IMR-90 (cell line): ENCODE results near the gene SEMA3E. TPM values are rescaled to one million over a fixed set of nuclear protein-coding genes. Genes with fewer than 3 reads are reported as not detected.

Source experiments
- ATAC-seq: fragments of 200-7000 bp; cut with Tn5 transposase; 2 replicates; pipeline ENCODE4 v1.9.1; 2020; ENCODE audit warnings: low read depth, mild to moderate bottlenecking, moderate library complexity
- BruUV-seq: library from RNA; stranded (reverse); fragments of 400-500 nt; replicated peaks from 2 replicates; lab custom pipeline; 2021; lab: Mats Ljungman, UMichigan
- CTCF ChIA-PET: fragments of 300-600 bp; formaldehyde crosslinking; extraction: SDS; loops from one replicate; lab custom pipeline; 2021; ENCODE audit warnings: antibody characterized with exemption; lab: Yijun Ruan, JAX
- POLR2A ChIA-PET: fragments of 300-600 bp; sonication (Branson Sonifier 250); formaldehyde crosslinking; loops from one replicate; lab custom pipeline; 2022; ENCODE audit warnings: antibody characterized with exemption; ENCODE audit not compliant: unreplicated experiment; lab: Charles Lee
- DNase-seq: peaks from one replicate; pipeline ENCODE4 v3.0.0; 2013
- H2AFZ ChIP-seq: replicated peaks from 2 replicates; pipeline ENCODE3; 2013; ENCODE audit warnings: low read length, mild to moderate bottlenecking; ENCODE audit not compliant: poor library complexity
- H2AK5ac ChIP-seq: 2 replicates; pipeline ENCODE4 v1.6.1; 2013; ENCODE audit warnings: low read depth, low read length, inconsistent platforms
- H2AK9ac ChIP-seq: replicated peaks from 2 replicates; pipeline ENCODE3; 2013; ENCODE audit warnings: mild to moderate bottlenecking, low read depth, low read length, moderate library complexity; ENCODE audit not compliant: poor library complexity
- H2BK120ac ChIP-seq: 2 replicates; pipeline ENCODE4 v1.6.1; 2013; ENCODE audit warnings: low read depth, low read length, inconsistent platforms
- H2BK15ac ChIP-seq: 3 replicates; pipeline ENCODE4 v1.6.1; 2013; ENCODE audit warnings: low read depth, low read length, inconsistent platforms
- H2BK20ac ChIP-seq: 2 replicates; pipeline ENCODE4 v1.6.1; 2013; ENCODE audit warnings: low read depth, mild to moderate bottlenecking, inconsistent platforms, low read length, moderate library complexity
- H2BK5ac ChIP-seq: 2 replicates; pipeline ENCODE4 v1.6.1; 2013; ENCODE audit warnings: mild to moderate bottlenecking, low read depth, low read length, inconsistent platforms; ENCODE audit not compliant: poor library complexity, severe bottlenecking
- H3K14ac ChIP-seq: replicated peaks from 2 replicates; pipeline ENCODE4 v1.6.1; 2013; ENCODE audit warnings: low read depth, low read length, inconsistent platforms
- H3K18ac ChIP-seq: 2 replicates; pipeline ENCODE4 v1.6.1; 2013; ENCODE audit warnings: low read depth, low read length, control low read depth
- H3K23ac ChIP-seq: 2 replicates; pipeline ENCODE4 v1.6.1; 2013; ENCODE audit warnings: low read depth, low read length, inconsistent platforms
- H3K27ac ChIP-seq: 2 replicates; pipeline ENCODE4 v1.5.1; 2013; ENCODE audit warnings: mild to moderate bottlenecking, control low read depth, low read length; ENCODE audit not compliant: insufficient read depth
- H3K27me3 ChIP-seq: 2 replicates; pipeline ENCODE4 v1.6.1; 2013; ENCODE audit warnings: low read length; ENCODE audit not compliant: control insufficient read depth, insufficient read depth
- H3K36me3 ChIP-seq: 2 replicates; pipeline ENCODE4 v1.6.1; 2013; ENCODE audit warnings: low read length, mixed read lengths; ENCODE audit not compliant: control insufficient read depth, insufficient read depth
- H3K4ac ChIP-seq: 2 replicates; pipeline ENCODE4 v1.6.1; 2013; ENCODE audit warnings: low read depth, low read length, inconsistent platforms
- H3K4me1 ChIP-seq: 2 replicates; pipeline ENCODE4 v1.6.1; 2013; ENCODE audit warnings: low read length, mixed read lengths; ENCODE audit not compliant: control insufficient read depth, insufficient read depth
- H3K4me2 ChIP-seq: 2 replicates; pipeline ENCODE4 v1.6.1; 2013; ENCODE audit warnings: low read depth, mild to moderate bottlenecking, control low read depth, low read length, moderate library complexity
- H3K4me3 ChIP-seq: 2 replicates; pipeline ENCODE4 v1.5.1; 2013; ENCODE audit warnings: low read depth, mild to moderate bottlenecking, control low read depth, low read length, moderate library complexity; ENCODE audit not compliant: insufficient read depth
- H3K56ac ChIP-seq: 2 replicates; pipeline ENCODE4 v1.6.1; 2013; ENCODE audit warnings: low read length, inconsistent platforms; ENCODE audit not compliant: insufficient read depth; ENCODE audit errors: extremely low read depth
- H3K79me1 ChIP-seq, 2 experiments: 2 replicates each; pipeline ENCODE4 v1.6.1; 2013; ENCODE audit warnings: low read length in 2 of 2, inconsistent platforms in 1 of 2, low read depth in 1 of 2
- H3K9ac ChIP-seq: 2 replicates; pipeline ENCODE4 v1.6.1; 2013; ENCODE audit warnings: low read depth, low read length, control low read depth
- H3K9me1 ChIP-seq: 2 replicates; pipeline ENCODE4 v1.6.1; 2013; ENCODE audit warnings: low read length, inconsistent platforms; ENCODE audit not compliant: insufficient read depth
- H3K9me3 ChIP-seq: 2 replicates; pipeline ENCODE4 v1.6.1; 2013; ENCODE audit warnings: low read length; ENCODE audit not compliant: control insufficient read depth, insufficient read depth
- H4K20me1 ChIP-seq: 2 replicates; pipeline ENCODE4 v1.6.1; 2013; ENCODE audit warnings: low read length, inconsistent platforms; ENCODE audit not compliant: insufficient read depth
- H4K5ac ChIP-seq: 2 replicates; pipeline ENCODE4 v1.6.1; 2013; ENCODE audit warnings: mild to moderate bottlenecking, low read depth, low read length, control low read depth
- H4K8ac ChIP-seq, 2 experiments: 2 replicates each; pipeline ENCODE4 v1.6.1; 2013; ENCODE audit warnings: low read depth in 2 of 2, low read length in 2 of 2, control low read depth in 1 of 2, inconsistent platforms in 1 of 2
- H4K91ac ChIP-seq: 2 replicates; pipeline ENCODE4 v1.6.1; 2013; ENCODE audit warnings: low read depth, low read length, inconsistent platforms; ENCODE audit not compliant: insufficient read depth
- CEBPB ChIP-seq: IDR thresholded peaks from 2 replicates; pipeline ENCODE4 v1.6.1; 2012; ENCODE audit warnings: low read depth, low read length, improper control_type of control experiment
- FOS ChIP-seq: fragments of 150-350 bp; IDR thresholded peaks from 2 replicates; pipeline ENCODE4 v1.6.1; 2016; ENCODE audit warnings: low read depth, low read length
- MAZ ChIP-seq: IDR thresholded peaks from 2 replicates; pipeline ENCODE4 v1.6.1; 2012; ENCODE audit warnings: low read depth, mild to moderate bottlenecking, low read length, improper control_type of control experiment, moderate library complexity, borderline replicate concordance
- POLR2A ChIP-seq: IDR thresholded peaks from 2 replicates; pipeline ENCODE4 v1.6.1; 2012; ENCODE audit warnings: mild to moderate bottlenecking, low read depth, low read length
- SMC3 ChIP-seq: fragments of 150-350 bp; IDR thresholded peaks from 2 replicates; pipeline ENCODE4 v1.6.1; 2016; ENCODE audit warnings: low read depth, mild to moderate bottlenecking, antibody characterized with exemption, low read length, moderate library complexity
- dilution Hi-C: fragments of 300-500 bp; cut with HindIII; formaldehyde crosslinking; loops from one replicate; pipeline ENCODE4 v1.14.3; 2018; ENCODE audit warnings: low sequenced_read_pairs; ENCODE audit not compliant: unreplicated experiment
- in situ Hi-C: fragments of 300-500 bp; cut with MboI; formaldehyde crosslinking; loops from 3 replicates; pipeline ENCODE4 v1.14.3; 2019; ENCODE audit warnings: low sequenced_read_pairs, inconsistent platforms, mixed read lengths
- intact Hi-C: fragments of 100-400 bp; cut with micrococcal nuclease; formaldehyde crosslinking; loops from 2 replicates; pipeline ENCODE4 v1.10.0; 2022
- polyA plus RNA-seq, 3 experiments: library from polyadenylated mRNA; depleted of rRNA; stranded (reverse); fragments of >200 nt; gene quantifications; 2 replicates each; pipeline ENCODE4 v1.2.3, GENCODE V29; 2012; ENCODE audit warnings: low replicate concordance in 1 of 3
- total RNA-seq: library from RNA; depleted of rRNA; stranded (reverse); fragments of >200 nt; gene quantifications from 2 replicates; pipeline ENCODE4 v1.2.3, GENCODE V29; 2012
- TF ChIP-seq, protein P1 (sequence below): conservative IDR thresholded peaks from 2 replicates; pipeline ENCODE4 v1.5.1; 2012; ENCODE audit warnings: mild to moderate bottlenecking, low read depth, low read length, improper control_type of control experiment
- TF ChIP-seq, protein P2 (sequence below): fragments of 150-350 bp; IDR thresholded peaks from 2 replicates; pipeline ENCODE4 v1.6.1; 2017; ENCODE audit warnings: mild to moderate bottlenecking, antibody characterized with exemption, low read length, low read depth

SEMA3E gene
- total and polyA plus RNA-seq, 2 of the 4 experiments (the other 2 are of a cell fraction), result 0.31 to 0.72 TPM

DNA sequence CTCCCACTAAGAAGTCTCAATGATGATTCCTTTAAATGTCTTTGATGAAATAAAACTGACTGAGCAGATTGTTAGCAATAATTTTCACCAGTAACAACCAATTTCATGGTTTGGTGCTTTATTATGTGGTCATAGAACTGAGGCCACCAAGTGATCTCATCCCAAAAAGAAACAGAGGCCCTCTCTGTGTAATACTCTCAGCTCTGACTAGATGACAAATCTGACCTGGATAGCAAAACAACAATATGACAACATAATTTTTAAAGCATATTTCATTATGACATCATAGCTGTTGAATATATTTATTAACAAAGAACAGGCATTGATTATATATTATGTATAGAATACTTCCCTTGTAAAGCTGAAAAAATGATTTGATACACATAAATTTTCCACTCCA is 5.9 kb downstream of the SEMA3E start:
- Histone ChIP-seq H3K36me3 (no peaks in the 10 kb centered on the region), H3K18ac (no peak overlapping the region), H2AK9ac (no peak overlapping the region), H4K5ac (no peak overlapping the region), H2AK5ac (no peak overlapping the region), H4K8ac (no peak overlapping the region), H3K14ac (no peak overlapping the region), H4K91ac (no peak overlapping the region), H2BK20ac (no peak overlapping the region), H3K9ac (no peak overlapping the region), H3K23ac (no peak overlapping the region), H3K9me3 (no peaks in the 10 kb centered on the region), H3K4ac (no peak overlapping the region), H3K27ac (no peak overlapping the region), H3K56ac (no peak overlapping the region), H2BK5ac (no peak overlapping the region), H3K79me1 (no peaks in the 10 kb centered on the region), H2BK15ac (no peak overlapping the region), H3K4me1 (no peaks in the 10 kb centered on the region), H3K4me3 (no peak overlapping the region), H3K4me2 (no peak overlapping the region), H4K20me1 (no peaks in the 10 kb centered on the region), H3K27me3 (no peaks in the 10 kb centered on the region), H2BK120ac (no peak overlapping the region), H3K9me1 (no peaks in the 10 kb centered on the region), H2AFZ (no peak overlapping the region)
- ATAC-seq, result no peak
- CTCF ChIA-PET, result interaction anchor here (0.5 kb wide), 1 partner anchor 22 kb away, joined by 3 read pairs; no protein-coding TSS in a partner anchor
- in situ Hi-C loops (no loop called here), dilution Hi-C loops (no loop called here), intact Hi-C loops (no loop called here)
- POLR2A ChIA-PET, result no interaction called here
- BruUV-seq, result no TSS peak
- TF ChIP-seq SMC3, result no peak
- TF ChIP-seq, protein P1, sequence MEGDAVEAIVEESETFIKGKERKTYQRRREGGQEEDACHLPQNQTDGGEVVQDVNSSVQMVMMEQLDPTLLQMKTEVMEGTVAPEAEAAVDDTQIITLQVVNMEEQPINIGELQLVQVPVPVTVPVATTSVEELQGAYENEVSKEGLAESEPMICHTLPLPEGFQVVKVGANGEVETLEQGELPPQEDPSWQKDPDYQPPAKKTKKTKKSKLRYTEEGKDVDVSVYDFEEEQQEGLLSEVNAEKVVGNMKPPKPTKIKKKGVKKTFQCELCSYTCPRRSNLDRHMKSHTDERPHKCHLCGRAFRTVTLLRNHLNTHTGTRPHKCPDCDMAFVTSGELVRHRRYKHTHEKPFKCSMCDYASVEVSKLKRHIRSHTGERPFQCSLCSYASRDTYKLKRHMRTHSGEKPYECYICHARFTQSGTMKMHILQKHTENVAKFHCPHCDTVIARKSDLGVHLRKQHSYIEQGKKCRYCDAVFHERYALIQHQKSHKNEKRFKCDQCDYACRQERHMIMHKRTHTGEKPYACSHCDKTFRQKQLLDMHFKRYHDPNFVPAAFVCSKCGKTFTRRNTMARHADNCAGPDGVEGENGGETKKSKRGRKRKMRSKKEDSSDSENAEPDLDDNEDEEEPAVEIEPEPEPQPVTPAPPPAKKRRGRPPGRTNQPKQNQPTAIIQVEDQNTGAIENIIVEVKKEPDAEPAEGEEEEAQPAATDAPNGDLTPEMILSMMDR, result no peak
- TF ChIP-seq POLR2A, result no peak
- no peak for TF ChIP-seq CEBPB
- no peak for TF ChIP-seq MAZ
- no peak for TF ChIP-seq FOS
- TF ChIP-seq, protein P2, sequence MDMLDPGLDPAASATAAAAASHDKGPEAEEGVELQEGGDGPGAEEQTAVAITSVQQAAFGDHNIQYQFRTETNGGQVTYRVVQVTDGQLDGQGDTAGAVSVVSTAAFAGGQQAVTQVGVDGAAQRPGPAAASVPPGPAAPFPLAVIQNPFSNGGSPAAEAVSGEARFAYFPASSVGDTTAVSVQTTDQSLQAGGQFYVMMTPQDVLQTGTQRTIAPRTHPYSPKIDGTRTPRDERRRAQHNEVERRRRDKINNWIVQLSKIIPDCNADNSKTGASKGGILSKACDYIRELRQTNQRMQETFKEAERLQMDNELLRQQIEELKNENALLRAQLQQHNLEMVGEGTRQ, result no peak
- DNase-seq, result no peak
